Transverse colon (tissue), 4 donors: ENCODE measurements around the gene TAB3.

ENCODE experiments used
- POLR2AphosphoS5 ChIP-seq, 3 donors: sonication (generic); formaldehyde crosslinking; IDR thresholded peaks; one replicate each; pipeline ENCODE4 v1.6.1; 2016; ENCODE audit warnings: antibody characterized with exemption in 3 of 3
- TF ChIP-seq, protein P1 (sequence below), 5 experiments: fragments of 200-600 bp in 3 of 5; fragments of 450-650 bp in 2 of 5; sonication (generic) in 3 of 5; IDR thresholded peaks; 1 replicate in 2 of 5; 2 replicates in 3 of 5; pipeline ENCODE4 v1.5.1; 2016 to 2017; ENCODE audit warnings: antibody characterized with exemption in 5 of 5, inconsistent platforms in 3 of 5, mild to moderate bottlenecking in 2 of 5, moderate library complexity in 1 of 5

DNA sequence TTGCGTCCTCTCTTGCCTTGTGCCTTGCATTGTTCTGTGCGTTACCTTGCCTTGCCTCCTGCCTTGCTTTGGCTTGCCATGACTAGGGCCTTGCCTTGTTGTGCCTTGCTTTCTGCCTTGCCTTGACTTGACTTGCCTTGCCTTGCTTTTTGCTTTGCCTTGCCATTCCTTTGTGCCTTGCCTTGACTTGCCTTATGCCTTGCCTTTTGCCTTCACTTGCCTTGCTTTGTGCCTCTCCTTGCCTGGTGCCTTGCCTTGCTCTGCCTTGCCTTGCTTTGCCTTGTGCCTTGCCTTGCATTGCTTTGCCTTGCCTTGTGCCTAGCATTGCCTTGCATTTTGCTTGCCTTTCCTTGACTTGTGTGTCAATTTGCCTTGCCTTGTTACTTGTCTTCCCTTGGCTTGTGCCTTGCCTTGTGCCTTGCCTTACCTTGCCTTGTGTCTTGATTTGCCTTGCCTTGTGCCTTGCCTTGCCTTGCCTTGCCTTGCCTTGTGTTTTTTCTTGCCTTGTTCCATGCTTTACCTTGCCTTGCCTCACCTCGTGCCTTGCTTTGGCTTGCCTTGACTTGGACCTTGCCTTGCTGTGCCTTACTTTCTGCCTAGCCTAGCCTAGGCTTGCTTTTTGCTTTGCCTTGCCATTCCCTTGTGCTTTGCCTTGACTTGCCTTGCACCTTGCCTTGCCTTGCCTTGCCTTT is 95.8 kb downstream of the TAB3 start:
- TF ChIP-seq POLR2AphosphoS5 (IDR thresholded peaks at IDR 0.05) = no peak
- TF ChIP-seq, protein P1, sequence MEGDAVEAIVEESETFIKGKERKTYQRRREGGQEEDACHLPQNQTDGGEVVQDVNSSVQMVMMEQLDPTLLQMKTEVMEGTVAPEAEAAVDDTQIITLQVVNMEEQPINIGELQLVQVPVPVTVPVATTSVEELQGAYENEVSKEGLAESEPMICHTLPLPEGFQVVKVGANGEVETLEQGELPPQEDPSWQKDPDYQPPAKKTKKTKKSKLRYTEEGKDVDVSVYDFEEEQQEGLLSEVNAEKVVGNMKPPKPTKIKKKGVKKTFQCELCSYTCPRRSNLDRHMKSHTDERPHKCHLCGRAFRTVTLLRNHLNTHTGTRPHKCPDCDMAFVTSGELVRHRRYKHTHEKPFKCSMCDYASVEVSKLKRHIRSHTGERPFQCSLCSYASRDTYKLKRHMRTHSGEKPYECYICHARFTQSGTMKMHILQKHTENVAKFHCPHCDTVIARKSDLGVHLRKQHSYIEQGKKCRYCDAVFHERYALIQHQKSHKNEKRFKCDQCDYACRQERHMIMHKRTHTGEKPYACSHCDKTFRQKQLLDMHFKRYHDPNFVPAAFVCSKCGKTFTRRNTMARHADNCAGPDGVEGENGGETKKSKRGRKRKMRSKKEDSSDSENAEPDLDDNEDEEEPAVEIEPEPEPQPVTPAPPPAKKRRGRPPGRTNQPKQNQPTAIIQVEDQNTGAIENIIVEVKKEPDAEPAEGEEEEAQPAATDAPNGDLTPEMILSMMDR (IDR thresholded peaks at IDR 0.05) = no peak
